Right lobe of liver (tissue), 6 donors: ENCODE measurements around the gene AP1B1. TPM values are rescaled to one million over a fixed set of nuclear protein-coding genes. Genes with fewer than 3 reads are reported as not detected.

ENCODE experiments used
- ATAC-seq, 4 donors: fragments of 200-7000 bp; cut with Tn5 transposase; one replicate each; pipeline ENCODE4 v1.9.1; 2020; ENCODE audit warnings: mild to moderate bottlenecking in 4 of 4, moderate library complexity in 4 of 4
- DNase-seq, 3 donors: peaks; one replicate each; pipeline ENCODE4 v3.0.0-alpha.2; 2020
- H3K27ac ChIP-seq, 3 donors: fragments of 200-600 bp; one replicate each; pipeline ENCODE4 v1.8.0; 2022
- H3K27me3 ChIP-seq, 2 donors: fragments of 200-600 bp; one replicate each; pipeline ENCODE4 v1.8.0; 2022
- H3K36me3 ChIP-seq, 4 donors: fragments of 200-600 bp; sonication (generic) in 1 of 4; one replicate each; pipeline versions ENCODE4 v1.5.1 to v1.8.0; 2017 to 2022; ENCODE audit warnings: control low read depth in 1 of 4
- H3K4me1 ChIP-seq, 4 donors: fragments of 200-600 bp; sonication (generic) in 1 of 4; one replicate each; pipeline versions ENCODE4 v1.5.1 to v1.8.0; 2017 to 2022; ENCODE audit warnings: control low read depth in 1 of 4
- H3K4me3 ChIP-seq, 3 donors: fragments of 200-600 bp; one replicate each; pipeline ENCODE4 v1.8.0; 2022
- H3K9me3 ChIP-seq, 4 donors: fragments of 200-600 bp; sonication (generic) in 1 of 4; one replicate each; pipeline versions ENCODE4 v1.5.1 to v1.8.0; 2017 to 2022; ENCODE audit warnings: control low read depth in 1 of 4
- CTCF ChIP-seq, 4 donors: fragments of 200-600 bp in 3 of 4; fragments of 450-650 bp in 1 of 4; IDR thresholded peaks; one replicate each; pipeline versions ENCODE4 v1.5.1 to v1.8.0; 2016 to 2022; ENCODE audit warnings: antibody characterized with exemption in 4 of 4, mild to moderate bottlenecking in 2 of 4
- POLR2A ChIP-seq: fragments of 450-650 bp; IDR thresholded peaks from one replicate; pipeline ENCODE4 v1.6.1; 2017; ENCODE audit warnings: antibody characterized with exemption, mild to moderate bottlenecking
- WGBS: methylation state at CpG from one replicate; pipeline ENCODE4 v1.1.6; 2018; ENCODE audit warnings: low coverage, low lambda C conversion rate; ENCODE audit not compliant: insufficient coverage; ENCODE audit errors: missing lambda C conversion rate; 5-methylcytosine and 5-hydroxymethylcytosine counted together
- intact Hi-C, 2 donors: fragments of 100-400 bp; cut with DNase I; formaldehyde crosslinking; loops; one replicate each; pipeline versions ENCODE4 v1.11.2 to v1.14.1; 2022
- microRNA-seq, 2 donors: library from miRNA; unstranded; fragments of <30 nt; microRNA quantifications; one replicate each; pipeline ENCODE4, GENCODE V29; 2019 to 2020
- small RNA-seq, 2 experiments: library from RNA; depleted of rRNA; stranded (forward); fragments of <200 nt; gene quantifications; one replicate each; pipeline ENCODE3, GENCODE V24; 2016
- total RNA-seq, 6 experiments: library from RNA; depleted of rRNA in 2 of 6; stranded (reverse); fragments of >200 nt in 2 of 6; fragmentation: NEBNext Ultra II Directional in 3 of 6; extraction: Animal tissue kit (Norgen Biotek cat#: 25700) in 3 of 6; gene quantifications; one replicate each; pipeline versions ENCODE4 v1.1.0 to v1.2.4, GENCODE V29; 2016 to 2023
- donor health status: DM: no; HTN: yes; CAD: no.
- donor health status: DM: no; HTN: no; CAD: no.
- donor health status: DM: no; HTN: no; CAD: no.
- donor health status: DM: no; HTN: yes; CAD: no.
- donor health status: DM: no; HTN: yes; CAD: no.

Gene AP1B1
- total RNA-seq, 6 experiments from 2014 or later, result 35.7 to 63.2 (median 44.4) TPM

- ATAC-seq (no peak), DNase-seq (no peak)
- 100% methylated on average over 1 of the region's 3 CpGs for WGBS
- Histone ChIP-seq H3K9me3 (no peaks in the 10 kb centered on the region), H3K4me1 (no peaks in the 10 kb centered on the region), H3K27me3 (no peaks in the 10 kb centered on the region), H3K27ac (no peak overlapping the region), H3K4me3 (no peak overlapping the region), H3K36me3 (peaks cover 27 to 100% (median 62%) of the 10 kb centered on the region in 4 donors)
- TF ChIP-seq CTCF (IDR thresholded peaks at IDR 0.05) (no peak), POLR2A (no peak)
- intact Hi-C loops, result no loop called here
Observed at GRCh38 chr22:29284196-29284595, 104.2 kb downstream of the AP1B1 start.

- intact Hi-C loops, result no loop called here
- no peak overlapping the region for H3K27ac ChIP-seq
- H3K9me3 ChIP-seq, result no peaks in the 10 kb centered on the region
- no peak overlapping the region for H3K4me3 ChIP-seq
- H3K36me3 ChIP-seq, result peaks cover 15 to 95% (median 54%) of the 10 kb centered on the region in 4 donors
- H3K27me3 ChIP-seq, result no peaks in the 10 kb centered on the region
- no peak for TF ChIP-seq CTCF (IDR thresholded peaks at IDR 0.05)
- TF ChIP-seq POLR2A, result no peak
- DNase-seq (no peak), ATAC-seq (no peak)
- peaks cover 0 to 39% (median 13%) of the 10 kb centered on the region in 4 donors for H3K4me1 ChIP-seq
- 100% methylated on average over 1 of the region's 1 CpG for WGBS
Observed at GRCh38 chr22:29277927-29278326, 110.4 kb downstream of the AP1B1 start.

Small RNAs within 50 kb of the gene (microRNA-seq; reads per million reads assigned to microRNA genes)
- gene MIR3653, result 17.1 to 23.2 reads per million in 2 donors

Small RNAs within 50 kb of the gene (small RNA-seq; reads per million reads assigned to genes)
- gene AC000041.1 (0 reads per million in 2 experiments), gene MIR3653 (0 reads per million in 2 experiments)

Other genes with a start within 250 kb of the AP1B1 start
- 1 to 10 TPM; 1.1 to 2.7 (median 1.5) TPM for gene EMID1, start 182.7 kb downstream of the AP1B1 start, total RNA-seq
- 10 to 100 TPM in 5 of 6 experiments, 1 to 10 TPM in 1; 9.7 to 35.3 (median 14.7) TPM for gene RHBDD3, start 120.6 kb downstream of the AP1B1 start, total RNA-seq
- 100 to 1,000 TPM in 3 of 6 experiments, 10 to 100 TPM in 3; 75.0 to 112 (median 98.2) TPM for gene EWSR1, start 120.3 kb downstream of the AP1B1 start, total RNA-seq
- gene GAS2L1, start 81.9 kb downstream of the AP1B1 start, total RNA-seq, result 10 to 100 TPM in 4 of 6 experiments, 1 to 10 TPM in 2; 8.9 to 15.8 (median 11.5) TPM
- 1 to 10 TPM in 3 of 6 experiments, under 1 TPM in 3; 0.32 to 1.2 (median 0.87) TPM for gene RASL10A, start 72.9 kb downstream of the AP1B1 start, total RNA-seq
- gene RFPL1, start 50.0 kb upstream of the AP1B1 start, total RNA-seq, result under 1 TPM in 2 of 6 experiments, not detected in 4; 0.35 to 0.37 TPM
- gene NEFH, start 91.6 kb upstream of the AP1B1 start, total RNA-seq, result under 1 TPM in 5 of 6 experiments, not detected in 1; 0.06 to 0.40 (median 0.09) TPM
- 10 to 100 TPM; 11.9 to 17.4 (median 14.1) TPM for gene THOC5, start 165.2 kb upstream of the AP1B1 start, total RNA-seq
- 100 to 1,000 TPM in 5 of 6 experiments, 10 to 100 TPM in 1; 94.5 to 149 (median 141) TPM for gene NIPSNAP1, start 192.5 kb upstream of the AP1B1 start, total RNA-seq
- gene NF2, start 215.1 kb upstream of the AP1B1 start, total RNA-seq, result 10 to 100 TPM in 5 of 6 experiments, 1 to 10 TPM in 1; 9.6 to 24.8 (median 14.0) TPM